ENCODE results near the gene MMP23B. TPM values are rescaled to one million over a fixed set of nuclear protein-coding genes. Genes with fewer than 3 reads are reported as not detected.

The MMP23B gene
- total and polyA plus RNA-seq, 2 experiments from 2014 or later, result 15.8 to 16.2 TPM

DNA sequence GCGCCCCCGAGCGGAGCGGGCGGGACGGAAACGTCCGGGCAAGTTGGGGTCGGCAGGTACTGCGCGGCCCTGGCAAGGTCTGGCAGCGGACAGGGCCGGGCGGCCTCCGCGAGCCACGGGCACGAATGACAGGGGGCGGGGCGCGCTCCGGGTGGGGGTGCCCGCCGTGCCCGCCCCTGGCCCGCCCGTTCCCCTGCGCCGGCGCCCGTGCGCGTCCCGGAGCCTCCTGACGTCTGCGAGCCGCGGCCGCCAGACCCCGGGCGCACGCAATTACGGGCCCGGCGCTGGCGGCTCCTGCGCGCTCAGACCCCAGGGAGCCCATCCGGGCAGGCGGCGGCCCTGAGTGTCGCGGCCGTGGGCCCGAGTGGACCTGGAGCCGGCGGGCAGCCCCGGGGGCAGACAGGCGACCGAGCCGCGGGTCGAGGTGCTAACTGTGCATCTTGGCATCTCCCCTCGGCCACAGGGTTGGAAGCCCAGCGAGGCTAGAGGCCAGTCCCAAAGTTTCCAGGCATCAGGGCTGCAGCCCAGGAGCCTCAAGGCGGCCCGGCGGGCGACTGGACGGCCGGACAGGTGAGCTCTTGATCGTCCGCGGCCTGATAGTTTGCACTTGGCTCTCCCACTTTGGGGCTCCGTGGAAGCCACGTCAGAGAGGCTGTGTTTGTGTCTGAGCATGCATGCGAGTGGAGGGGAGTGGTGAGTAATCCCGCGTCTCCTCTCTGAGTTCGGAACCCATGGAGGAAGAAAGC is 15.8 kb upstream of the MMP23B start:
- Histone ChIP-seq H3K79me2 (replicated peaks; ENCODE audit: insufficient read depth) (peaks cover 16% of the 10 kb centered on the region; the same call in 1 of the 2 replicates), H3K9me2 (ENCODE audit: insufficient read depth) (no peaks in the 10 kb centered on the region), H2AFZ (no peak overlapping the region), H3K4me3 (peak overlapping the region; percentile 96), H3K27me3 (ENCODE audit: insufficient read depth) (no peaks in the 10 kb centered on the region), H3K27ac (ENCODE audit: low read depth) (no peak overlapping the region), H3F3A (replicated peaks; ENCODE audit: low read depth) (peaks cover 4% of the 10 kb centered on the region; the same call in 1 of the 2 replicates), H3K4me2 (peak overlapping the region; percentile 90), H3K4me1 (ENCODE audit: insufficient read depth) (peaks cover 6% of the 10 kb centered on the region; the same call in 1 of the 2 replicates), H3K36me3 (ENCODE audit: insufficient read depth) (no peaks in the 10 kb centered on the region), H4K20me1 (replicated peaks; ENCODE audit: insufficient read depth) (peaks cover 11% of the 10 kb centered on the region)
- no peak overlapping the region for H3K27ac Mint-ChIP-seq
- H3K9me3 Mint-ChIP-seq, result no peaks in the 10 kb centered on the region
- TF ChIP-seq JUNB (IDR thresholded peaks at IDR 0.05; ENCODE audit: unreplicated experiment) (no peak), ZNF331 (CRISPR knock-in tag; IDR thresholded peaks at IDR 0.05; ENCODE audit: low read depth) (no peak), STAT1 (IDR thresholded peaks at IDR 0.05; ENCODE audit: unreplicated experiment) (no peak), CREB1 (CRISPR knock-in tag; IDR thresholded peaks at IDR 0.05; ENCODE audit: low read depth) (no peak)
- H3K4me1 Mint-ChIP-seq, result peaks cover 12% of the 10 kb centered on the region
- ATAC-seq (peak; percentile 11), DNase-seq (ENCODE audit: low spot score) (no peak)
- H3K36me3 Mint-ChIP-seq (ENCODE audit: low read depth), result peaks cover 2% of the 10 kb centered on the region; the same call in 2 of the 3 replicates
- peaks cover 13% of the 10 kb centered on the region for H3K27me3 Mint-ChIP-seq (ENCODE audit: insufficient read depth, low read depth, poor library complexity)
- H3K4me3 Mint-ChIP-seq, result peak overlapping the region; percentile 80

DNA sequence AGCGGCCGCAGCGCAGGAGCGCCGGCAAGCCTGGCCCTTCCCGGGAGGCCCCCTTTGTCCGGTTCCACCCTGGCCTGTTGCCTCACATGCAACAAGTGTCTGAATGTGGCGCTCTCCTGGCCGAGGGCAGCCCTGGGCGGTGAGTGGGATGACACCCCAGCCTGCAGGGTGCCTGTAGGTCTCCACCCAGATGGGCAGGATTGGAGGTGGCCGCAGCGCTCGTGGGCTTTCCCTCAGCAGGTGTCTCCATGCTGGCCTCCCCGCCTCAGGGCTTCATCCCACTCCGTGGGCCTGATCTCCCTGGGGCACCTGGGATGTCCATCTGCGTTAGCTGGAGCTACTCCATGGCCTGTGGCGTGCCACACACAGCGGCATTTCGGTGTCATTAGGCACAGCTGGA is 15.1 kb upstream of the MMP23B start:
- peaks cover 11% of the 10 kb centered on the region for H4K20me1 ChIP-seq (replicated peaks; ENCODE audit: insufficient read depth)
- no peak for TF ChIP-seq NANOG (IDR thresholded peaks at IDR 0.05; ENCODE audit: borderline replicate concordance)
- TF ChIP-seq, protein P1, sequence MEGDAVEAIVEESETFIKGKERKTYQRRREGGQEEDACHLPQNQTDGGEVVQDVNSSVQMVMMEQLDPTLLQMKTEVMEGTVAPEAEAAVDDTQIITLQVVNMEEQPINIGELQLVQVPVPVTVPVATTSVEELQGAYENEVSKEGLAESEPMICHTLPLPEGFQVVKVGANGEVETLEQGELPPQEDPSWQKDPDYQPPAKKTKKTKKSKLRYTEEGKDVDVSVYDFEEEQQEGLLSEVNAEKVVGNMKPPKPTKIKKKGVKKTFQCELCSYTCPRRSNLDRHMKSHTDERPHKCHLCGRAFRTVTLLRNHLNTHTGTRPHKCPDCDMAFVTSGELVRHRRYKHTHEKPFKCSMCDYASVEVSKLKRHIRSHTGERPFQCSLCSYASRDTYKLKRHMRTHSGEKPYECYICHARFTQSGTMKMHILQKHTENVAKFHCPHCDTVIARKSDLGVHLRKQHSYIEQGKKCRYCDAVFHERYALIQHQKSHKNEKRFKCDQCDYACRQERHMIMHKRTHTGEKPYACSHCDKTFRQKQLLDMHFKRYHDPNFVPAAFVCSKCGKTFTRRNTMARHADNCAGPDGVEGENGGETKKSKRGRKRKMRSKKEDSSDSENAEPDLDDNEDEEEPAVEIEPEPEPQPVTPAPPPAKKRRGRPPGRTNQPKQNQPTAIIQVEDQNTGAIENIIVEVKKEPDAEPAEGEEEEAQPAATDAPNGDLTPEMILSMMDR (conservative IDR thresholded peaks at IDR 0.05; ENCODE audit: low read depth in 2 of 2), result no peak
- TF ChIP-seq EZH2 (IDR thresholded peaks at IDR 0.05; ENCODE audit: low read depth, unreplicated experiment), result no peak
- TF ChIP-seq, protein P2, sequence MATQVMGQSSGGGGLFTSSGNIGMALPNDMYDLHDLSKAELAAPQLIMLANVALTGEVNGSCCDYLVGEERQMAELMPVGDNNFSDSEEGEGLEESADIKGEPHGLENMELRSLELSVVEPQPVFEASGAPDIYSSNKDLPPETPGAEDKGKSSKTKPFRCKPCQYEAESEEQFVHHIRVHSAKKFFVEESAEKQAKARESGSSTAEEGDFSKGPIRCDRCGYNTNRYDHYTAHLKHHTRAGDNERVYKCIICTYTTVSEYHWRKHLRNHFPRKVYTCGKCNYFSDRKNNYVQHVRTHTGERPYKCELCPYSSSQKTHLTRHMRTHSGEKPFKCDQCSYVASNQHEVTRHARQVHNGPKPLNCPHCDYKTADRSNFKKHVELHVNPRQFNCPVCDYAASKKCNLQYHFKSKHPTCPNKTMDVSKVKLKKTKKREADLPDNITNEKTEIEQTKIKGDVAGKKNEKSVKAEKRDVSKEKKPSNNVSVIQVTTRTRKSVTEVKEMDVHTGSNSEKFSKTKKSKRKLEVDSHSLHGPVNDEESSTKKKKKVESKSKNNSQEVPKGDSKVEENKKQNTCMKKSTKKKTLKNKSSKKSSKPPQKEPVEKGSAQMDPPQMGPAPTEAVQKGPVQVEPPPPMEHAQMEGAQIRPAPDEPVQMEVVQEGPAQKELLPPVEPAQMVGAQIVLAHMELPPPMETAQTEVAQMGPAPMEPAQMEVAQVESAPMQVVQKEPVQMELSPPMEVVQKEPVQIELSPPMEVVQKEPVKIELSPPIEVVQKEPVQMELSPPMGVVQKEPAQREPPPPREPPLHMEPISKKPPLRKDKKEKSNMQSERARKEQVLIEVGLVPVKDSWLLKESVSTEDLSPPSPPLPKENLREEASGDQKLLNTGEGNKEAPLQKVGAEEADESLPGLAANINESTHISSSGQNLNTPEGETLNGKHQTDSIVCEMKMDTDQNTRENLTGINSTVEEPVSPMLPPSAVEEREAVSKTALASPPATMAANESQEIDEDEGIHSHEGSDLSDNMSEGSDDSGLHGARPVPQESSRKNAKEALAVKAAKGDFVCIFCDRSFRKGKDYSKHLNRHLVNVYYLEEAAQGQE (IDR thresholded peaks at IDR 0.05; ENCODE audit: unreplicated experiment), result no peak
- no peak for TF ChIP-seq POLR2AphosphoS5 (IDR thresholded peaks at IDR 0.05; ENCODE audit: low read depth)
- no peak for TF ChIP-seq JUNB (IDR thresholded peaks at IDR 0.05; ENCODE audit: unreplicated experiment)
- no peak for TF ChIP-seq EZH2phosphoT487 (IDR thresholded peaks at IDR 0.05; ENCODE audit: unreplicated experiment)
- TF ChIP-seq ZNF114 (CRISPR knock-in tag; IDR thresholded peaks at IDR 0.05), result no peak
- TF ChIP-seq, protein P3, sequence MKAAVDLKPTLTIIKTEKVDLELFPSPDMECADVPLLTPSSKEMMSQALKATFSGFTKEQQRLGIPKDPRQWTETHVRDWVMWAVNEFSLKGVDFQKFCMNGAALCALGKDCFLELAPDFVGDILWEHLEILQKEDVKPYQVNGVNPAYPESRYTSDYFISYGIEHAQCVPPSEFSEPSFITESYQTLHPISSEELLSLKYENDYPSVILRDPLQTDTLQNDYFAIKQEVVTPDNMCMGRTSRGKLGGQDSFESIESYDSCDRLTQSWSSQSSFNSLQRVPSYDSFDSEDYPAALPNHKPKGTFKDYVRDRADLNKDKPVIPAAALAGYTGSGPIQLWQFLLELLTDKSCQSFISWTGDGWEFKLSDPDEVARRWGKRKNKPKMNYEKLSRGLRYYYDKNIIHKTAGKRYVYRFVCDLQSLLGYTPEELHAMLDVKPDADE (IDR thresholded peaks at IDR 0.05), result no peak
- DNase-seq (ENCODE audit: low spot score) (no peak), ATAC-seq (no peak)
- no peaks in the 10 kb centered on the region for H3K27me3 ChIP-seq (ENCODE audit: insufficient read depth)
- peaks cover 2% of the 10 kb centered on the region; the same call in 2 of the 3 replicates for H3K36me3 Mint-ChIP-seq (ENCODE audit: low read depth)
- H3K9me2 ChIP-seq (ENCODE audit: insufficient read depth), result no peaks in the 10 kb centered on the region
- peaks cover 13% of the 10 kb centered on the region for H3K27me3 Mint-ChIP-seq (ENCODE audit: insufficient read depth, low read depth, poor library complexity)
- no peak overlapping the region for H3K27ac ChIP-seq (ENCODE audit: low read depth)
- H3K27ac Mint-ChIP-seq, result no peak overlapping the region
- H3F3A ChIP-seq (replicated peaks; ENCODE audit: low read depth), result peaks cover 4% of the 10 kb centered on the region; the same call in 1 of the 2 replicates
- no peaks in the 10 kb centered on the region for H3K36me3 ChIP-seq (ENCODE audit: insufficient read depth)
- peak overlapping the region; percentile 80 for H3K4me3 Mint-ChIP-seq
- peak overlapping the region; percentile 90 for H3K4me2 ChIP-seq
- H3K4me3 ChIP-seq, result peak overlapping the region; percentile 96
- peaks cover 16% of the 10 kb centered on the region; the same call in 1 of the 2 replicates for H3K79me2 ChIP-seq (replicated peaks; ENCODE audit: insufficient read depth)
- peaks cover 12% of the 10 kb centered on the region for H3K4me1 Mint-ChIP-seq
- no peaks in the 10 kb centered on the region for H3K9me3 Mint-ChIP-seq
- peaks cover 6% of the 10 kb centered on the region; the same call in 1 of the 2 replicates for H3K4me1 ChIP-seq (ENCODE audit: insufficient read depth)
- no peak overlapping the region for H2AFZ ChIP-seq

Data from GM23338 (cell line).